ENCODE data around the gene IL10RB.

Gene IL10RB

DNA sequence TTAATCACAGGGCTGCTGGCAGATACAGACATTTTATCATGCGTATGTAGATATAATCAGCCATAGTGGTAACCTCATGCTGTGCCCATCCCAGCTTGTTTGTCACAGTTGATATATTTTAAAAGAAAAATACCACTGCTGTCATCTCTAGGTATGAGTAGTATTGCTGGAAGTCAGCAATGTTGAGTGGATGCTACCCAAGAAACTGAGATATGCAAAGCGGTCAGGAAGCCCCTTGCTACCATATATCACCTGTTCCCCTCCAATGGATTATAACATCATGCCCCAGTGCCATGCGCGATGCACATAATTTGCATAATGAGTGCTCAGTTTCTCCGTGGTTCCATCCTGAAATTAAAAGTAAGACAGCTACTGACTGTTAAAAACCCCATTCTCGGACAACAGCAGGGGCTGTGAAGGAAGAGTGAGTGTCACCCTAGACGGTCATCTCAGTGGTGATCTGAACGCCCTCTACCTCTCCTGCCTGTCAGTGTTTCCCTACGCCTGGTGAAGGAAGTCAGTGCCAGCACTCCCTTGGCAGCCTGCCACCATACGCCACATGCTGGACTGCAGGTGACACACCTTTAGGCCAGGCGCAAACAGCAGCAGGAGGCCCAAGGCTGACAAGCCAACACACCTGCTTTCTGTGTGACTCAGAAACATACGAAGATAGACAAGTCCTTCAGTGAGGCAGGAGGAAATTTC is 2.7 kb downstream of the IL10RB start:
- peak; percentile 41 for DNase-seq

DNA sequence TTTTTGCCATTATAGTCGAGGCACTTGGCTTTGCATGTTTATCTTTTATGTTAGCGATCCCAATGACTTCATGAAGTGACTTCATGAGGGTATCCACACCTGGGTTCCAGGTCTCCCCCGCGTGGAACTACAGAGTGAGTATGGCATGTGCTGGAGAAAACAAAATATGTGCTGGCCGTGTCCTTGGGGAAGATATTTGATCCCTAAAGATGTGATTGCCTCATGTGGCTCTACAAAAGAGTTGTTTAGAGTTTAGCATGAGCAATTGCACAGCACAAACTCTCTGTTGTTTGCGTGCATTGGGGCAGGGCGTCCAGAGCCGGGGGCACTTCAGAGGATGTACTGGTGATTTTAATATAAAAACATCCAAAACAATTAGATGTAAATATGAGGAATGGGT is 4.8 kb downstream of the IL10RB start:
- no peak for DNase-seq

DNA sequence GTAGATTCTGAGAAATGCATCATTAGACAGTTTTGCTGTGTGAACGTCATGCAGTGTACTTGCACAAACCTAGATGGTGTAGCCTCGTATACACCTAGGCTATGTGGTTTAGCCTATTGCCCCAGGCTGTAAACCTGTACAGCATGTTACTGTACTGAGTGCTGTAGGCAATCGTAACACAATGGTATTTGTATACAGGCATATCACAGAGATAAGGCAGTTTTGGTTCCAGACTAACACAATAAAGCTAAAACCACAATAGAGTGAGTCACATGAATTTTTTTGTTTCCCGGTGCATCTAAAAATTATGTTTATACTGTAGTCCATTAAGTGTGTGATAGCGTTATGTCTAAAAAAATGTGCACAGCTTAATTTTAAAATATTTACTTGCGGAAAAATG is 6.9 kb downstream of the IL10RB start:
- DNase-seq = no peak

DNA sequence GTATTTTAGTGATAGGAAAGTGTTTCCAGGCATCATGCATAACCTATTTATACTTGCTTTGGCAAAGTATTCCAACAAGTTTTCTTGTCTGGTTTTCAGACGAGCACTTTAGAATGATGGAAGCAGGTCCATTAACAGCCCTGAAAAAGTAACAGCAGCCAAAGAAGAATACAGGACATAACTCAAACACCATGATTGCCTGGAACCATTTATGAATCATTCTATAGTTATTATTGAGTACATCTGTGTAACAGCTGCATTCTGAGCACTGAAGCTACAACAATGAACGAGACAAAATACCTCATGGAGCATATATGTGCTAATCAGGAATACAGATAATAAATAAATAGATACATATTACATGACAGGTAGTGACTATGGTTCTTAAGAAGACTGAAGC is 12.6 kb downstream of the IL10RB start:
- DNase-seq = no peak

DNA sequence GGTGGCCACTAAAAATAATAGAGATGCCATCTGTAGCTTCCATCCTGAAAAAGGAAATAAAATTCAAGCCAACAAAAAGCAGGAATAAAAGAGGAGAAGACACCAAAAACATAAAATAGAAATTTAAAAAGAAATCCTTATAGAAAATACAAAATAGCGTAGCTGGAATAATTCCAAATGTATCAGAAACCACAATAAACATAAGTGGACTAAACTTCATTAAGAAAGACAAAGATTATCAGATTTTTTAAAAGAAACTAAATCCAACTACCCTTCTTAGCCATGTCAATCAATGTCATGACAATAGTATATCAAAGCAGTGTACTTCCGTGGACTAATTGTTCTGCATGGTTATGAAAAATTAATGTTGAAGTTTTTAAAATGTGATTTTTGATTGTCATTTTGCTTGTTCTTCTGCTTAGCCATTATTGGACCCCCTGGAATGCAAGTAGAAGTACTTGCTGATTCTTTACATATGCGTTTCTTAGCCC is 13.2 kb downstream of the IL10RB start:
- DNase-seq = no peak

DNA sequence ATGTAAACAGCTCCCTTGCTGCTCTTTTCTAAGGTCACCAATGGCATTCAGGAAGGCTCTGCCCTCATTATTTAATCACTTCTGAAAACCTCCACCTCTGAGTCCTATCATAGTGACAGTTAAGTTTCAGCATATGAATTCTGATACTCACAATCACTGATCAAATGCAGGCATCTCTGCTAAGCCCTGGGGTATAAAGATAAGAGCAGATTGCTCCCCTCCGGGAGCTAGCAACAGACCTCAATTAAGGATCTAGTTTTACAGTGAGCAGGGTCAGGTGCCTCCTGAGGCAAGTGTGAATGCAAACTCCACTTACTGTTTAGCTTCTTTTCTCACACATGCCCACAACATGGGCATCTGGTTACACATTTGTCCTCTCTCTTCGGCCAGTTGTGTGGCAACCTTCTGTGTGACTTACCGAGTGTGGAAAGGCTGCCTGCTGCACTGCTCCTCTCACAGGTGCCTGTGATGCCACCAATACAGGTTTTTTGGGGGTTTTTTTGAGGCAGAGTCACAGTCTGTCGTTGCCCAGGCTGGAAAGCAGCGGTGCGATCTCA is 15.0 kb downstream of the IL10RB start:
- DNase-seq = no peak

DNA sequence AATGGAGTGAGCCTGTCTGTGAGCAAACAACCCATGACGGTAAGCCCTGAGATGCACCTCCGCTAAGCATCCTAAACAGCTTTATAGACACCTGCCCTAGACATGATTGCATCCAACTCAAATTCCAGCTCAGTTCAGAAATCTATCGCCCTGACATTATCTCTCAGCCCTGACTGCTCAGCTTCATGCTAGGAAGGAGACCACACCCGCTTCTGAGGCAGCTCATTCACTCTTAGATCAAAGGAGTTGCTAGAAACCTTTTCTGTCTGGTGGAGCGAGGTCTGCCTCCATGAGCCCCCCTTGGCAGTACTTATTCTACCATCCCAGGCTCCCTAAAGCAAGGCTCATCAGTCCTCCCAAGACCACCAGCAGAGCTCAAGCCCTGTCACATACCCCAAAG is 17.0 kb downstream of the IL10RB start:
- DNase-seq = no peak

DNA sequence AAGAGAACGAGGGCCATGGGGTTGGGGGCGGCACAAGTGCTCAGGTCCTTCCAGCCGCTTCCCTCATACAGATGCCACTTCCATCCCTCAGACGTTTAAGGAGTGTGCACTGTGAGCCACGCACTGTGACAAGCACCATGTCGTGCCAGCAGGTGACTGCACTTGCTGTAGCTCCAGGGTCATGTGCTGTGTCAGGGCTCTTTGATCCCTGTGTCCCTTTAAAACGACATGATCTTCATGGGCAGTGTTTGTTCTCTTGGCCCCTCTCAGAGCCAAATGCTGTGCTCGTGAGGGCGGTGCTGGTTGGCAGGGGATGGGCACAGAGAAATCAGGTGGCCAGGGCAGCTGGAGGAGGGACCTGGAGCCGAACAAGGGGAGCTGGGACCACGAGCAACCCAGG is 19.9 kb downstream of the IL10RB start:
- DNase-seq = no peak

DNA sequence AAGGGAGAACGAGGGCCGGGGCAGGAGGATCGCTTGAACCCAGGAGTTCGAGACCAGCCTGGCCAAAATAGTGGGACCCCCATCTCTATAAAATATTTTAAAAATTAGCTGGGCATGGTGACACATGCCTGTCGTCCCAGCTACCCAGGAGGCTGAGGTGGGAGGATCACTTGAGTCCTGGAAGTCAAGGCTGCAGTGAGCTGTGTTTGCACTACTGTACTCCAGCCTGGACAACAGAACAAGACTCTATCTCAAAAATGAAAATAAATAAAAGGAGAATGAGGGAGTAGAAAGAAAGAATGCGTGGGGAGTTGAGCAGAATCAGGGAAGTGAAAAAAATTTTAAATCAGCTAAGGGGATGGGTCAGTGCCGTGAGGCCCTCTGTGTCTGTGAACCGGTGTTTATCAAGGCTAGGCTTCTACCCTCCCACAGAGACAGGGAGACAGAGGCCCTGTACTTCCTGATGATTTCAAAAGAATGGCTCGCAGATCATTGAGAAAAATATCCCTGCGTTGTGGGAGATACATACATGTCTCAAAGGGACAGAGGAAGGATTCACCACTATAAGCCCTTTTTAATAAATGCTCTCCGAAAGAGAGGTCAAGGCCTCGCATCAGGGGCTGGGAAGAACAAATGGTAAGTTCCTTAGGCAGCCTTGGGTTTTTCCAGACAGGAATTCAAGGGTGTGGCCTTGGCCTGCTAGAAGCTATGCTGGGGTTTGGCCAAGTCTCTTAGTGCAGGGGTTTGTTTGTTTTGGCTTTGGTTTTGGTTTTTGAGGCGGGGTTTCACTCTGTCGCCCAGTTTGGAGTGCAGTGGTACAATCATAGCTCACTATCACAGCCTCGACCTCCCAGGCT is 20.7 kb downstream of the IL10RB start:
- DNase-seq = no peak

DNA sequence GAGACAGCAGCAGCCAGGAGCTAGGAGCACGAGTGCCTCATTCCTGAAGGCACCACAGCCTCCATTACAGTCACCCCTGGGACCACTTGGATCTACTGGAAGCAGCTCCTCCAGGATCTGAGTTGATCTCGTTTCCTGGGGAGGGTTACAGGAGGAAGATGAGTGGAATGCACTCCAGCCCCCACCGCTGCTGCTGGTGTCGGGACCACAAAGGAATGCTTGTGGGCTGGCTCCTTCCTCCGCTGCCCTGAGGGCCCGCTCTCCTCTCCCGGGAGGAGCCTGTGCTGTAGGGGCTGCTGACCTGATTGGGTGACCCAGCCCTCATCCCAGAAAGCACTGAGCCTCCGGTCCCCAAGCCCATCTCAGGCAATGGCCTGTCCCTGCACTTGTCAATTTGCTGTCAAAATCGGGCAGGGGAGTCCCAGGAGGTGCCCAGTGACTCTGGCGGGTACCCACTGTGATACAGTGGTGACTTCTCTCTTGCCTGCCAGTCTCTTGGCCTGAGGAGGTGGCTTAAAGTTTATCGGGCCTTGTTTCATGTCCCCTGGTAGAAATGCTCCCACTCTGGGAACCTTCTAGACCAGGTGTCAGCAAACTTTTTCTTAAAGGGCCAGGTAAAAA is 23.1 kb downstream of the IL10RB start:
- DNase-seq = no peak

DNA sequence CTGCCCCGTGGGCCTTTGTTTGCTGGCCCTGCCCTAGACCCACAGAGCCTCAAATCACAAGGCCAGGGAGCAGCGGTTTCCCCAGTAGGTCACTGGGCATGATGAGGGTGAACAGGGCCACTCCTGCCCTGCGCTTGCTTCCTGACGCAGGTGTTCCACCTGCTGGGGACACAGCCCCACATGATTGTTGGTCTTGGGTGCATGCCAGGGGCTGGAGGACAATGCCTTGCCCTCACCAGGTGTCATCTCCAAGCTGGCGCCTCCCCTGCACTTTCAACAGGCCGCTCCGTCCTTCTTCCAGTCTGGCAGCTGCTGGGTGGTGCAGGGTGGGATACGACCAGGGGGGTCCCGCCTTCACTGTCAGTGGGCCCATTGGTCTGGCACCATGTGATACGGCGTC is 24.3 kb downstream of the IL10RB start:
- no peak for DNase-seq

DNA sequence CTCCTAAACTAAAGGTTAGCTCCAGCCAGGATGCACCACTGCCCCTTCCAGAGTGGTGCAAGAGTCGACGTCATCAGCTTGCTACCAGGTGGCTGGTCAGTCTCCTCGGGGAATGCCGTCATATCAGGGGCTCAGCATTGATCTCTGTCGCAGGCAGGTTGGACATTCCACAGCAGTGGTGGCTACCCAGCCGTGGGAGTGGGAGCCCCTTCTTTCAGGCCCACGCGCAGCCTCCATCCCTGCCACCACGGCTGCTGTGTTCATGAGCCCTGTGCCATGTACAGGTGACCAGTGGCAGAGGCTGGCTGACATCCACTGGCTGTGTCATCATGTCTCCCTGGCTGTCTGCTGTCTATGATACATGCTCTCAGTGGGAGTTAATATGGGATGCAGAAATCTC is 25.5 kb downstream of the IL10RB start:
- DNase-seq = no peak

DNA sequence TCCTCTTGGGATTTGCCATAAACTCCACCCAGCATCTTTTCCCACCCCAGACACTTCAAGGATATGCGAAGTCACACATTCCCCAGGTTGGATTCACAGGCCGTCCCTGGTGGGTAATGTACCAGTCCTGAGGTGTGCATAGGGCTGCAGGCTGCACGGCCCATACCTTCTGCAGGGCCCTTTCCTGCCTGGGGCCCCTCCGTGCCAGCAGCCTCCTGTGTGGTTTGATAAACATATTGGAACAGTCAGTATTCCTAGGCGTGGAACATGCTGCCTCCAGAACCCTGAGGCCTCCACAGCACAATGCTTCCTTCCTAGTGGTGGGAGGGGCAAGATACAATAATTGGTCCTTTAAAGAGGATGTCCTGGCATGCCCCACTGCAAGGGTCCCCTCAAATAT is 26.6 kb downstream of the IL10RB start:
- no peak for DNase-seq

DNA sequence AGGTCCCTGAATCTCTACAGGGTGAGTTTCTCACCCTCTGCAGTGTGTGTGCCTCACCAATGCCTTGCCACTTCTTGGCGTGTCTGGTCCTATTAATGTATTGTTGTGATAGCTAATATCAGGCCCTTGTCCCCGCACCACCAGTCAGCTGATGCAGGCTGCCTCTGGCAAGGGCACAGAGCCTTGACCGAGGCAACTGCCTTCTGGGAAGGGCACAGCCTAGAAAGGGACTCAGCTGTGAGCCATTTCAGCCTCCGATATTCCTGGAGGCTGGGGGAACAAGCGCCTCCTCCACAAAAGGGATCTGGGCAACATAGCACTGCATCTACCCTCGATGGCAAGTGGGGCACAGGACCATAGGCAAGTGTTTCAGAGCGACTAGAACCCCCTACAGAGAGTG is 27.0 kb downstream of the IL10RB start:
- no peak for DNase-seq

DNA sequence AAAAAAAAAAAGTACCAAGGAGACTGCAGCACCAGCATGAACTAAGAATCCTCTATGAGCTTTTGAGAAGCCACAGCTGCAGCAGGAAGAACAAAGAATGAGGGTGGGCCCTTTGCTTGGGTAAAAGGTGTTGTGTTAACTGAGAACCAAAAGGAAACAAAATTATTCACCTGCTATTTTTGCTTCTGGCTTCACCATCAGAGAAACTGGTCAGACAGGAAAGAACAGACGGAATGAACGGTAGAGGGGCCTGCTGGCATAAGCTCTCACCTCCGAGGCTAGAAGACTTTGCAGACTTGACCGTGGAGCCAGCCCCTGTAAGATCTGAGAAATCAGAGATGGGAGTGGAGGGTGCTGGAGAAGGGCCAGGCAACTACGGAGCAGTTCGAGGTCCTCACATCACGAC is 27.6 kb downstream of the IL10RB start:
- no peak for DNase-seq

DNA sequence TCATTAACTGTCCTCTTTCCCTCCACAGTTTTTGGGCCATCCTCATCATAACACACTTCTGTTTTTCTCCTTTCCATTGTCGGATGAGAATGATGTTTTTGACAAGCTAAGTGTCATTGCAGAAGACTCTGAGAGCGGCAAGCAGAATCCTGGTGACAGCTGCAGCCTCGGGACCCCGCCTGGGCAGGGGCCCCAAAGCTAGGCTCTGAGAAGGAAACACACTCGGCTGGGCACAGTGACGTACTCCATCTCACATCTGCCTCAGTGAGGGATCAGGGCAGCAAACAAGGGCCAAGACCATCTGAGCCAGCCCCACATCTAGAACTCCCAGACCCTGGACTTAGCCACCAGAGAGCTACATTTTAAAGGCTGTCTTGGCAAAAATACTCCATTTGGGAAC is 30.0 kb downstream of the IL10RB start:
- no peak for DNase-seq

DNA sequence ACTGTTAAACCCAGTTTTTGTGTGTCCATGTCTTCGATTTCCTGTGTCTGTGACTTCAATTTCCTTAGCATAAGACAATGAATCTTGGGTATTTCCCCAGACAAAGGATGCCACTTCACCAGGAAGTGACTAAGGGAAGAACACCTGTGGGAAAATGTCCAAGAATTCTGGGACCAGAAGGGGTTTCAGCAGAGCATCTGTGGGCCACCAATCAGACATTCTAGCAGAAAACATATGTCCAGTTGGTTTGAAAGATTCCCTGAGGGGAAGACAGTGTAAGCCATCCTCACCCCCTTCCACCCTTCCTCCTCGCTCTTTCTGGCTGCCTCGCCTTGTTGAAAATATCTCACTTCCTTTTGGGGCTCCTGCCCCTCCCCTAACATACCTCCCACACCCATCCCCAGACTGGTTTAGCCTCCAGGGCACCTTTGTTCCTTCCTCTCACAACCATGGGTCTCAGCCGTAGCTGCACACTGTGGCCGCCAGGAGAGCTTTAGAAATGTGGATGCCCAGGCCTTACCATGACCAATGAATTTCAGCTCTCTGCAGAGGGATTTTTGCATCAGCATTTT is 33.1 kb downstream of the IL10RB start:
- DNase-seq = peak; percentile 23

DNA sequence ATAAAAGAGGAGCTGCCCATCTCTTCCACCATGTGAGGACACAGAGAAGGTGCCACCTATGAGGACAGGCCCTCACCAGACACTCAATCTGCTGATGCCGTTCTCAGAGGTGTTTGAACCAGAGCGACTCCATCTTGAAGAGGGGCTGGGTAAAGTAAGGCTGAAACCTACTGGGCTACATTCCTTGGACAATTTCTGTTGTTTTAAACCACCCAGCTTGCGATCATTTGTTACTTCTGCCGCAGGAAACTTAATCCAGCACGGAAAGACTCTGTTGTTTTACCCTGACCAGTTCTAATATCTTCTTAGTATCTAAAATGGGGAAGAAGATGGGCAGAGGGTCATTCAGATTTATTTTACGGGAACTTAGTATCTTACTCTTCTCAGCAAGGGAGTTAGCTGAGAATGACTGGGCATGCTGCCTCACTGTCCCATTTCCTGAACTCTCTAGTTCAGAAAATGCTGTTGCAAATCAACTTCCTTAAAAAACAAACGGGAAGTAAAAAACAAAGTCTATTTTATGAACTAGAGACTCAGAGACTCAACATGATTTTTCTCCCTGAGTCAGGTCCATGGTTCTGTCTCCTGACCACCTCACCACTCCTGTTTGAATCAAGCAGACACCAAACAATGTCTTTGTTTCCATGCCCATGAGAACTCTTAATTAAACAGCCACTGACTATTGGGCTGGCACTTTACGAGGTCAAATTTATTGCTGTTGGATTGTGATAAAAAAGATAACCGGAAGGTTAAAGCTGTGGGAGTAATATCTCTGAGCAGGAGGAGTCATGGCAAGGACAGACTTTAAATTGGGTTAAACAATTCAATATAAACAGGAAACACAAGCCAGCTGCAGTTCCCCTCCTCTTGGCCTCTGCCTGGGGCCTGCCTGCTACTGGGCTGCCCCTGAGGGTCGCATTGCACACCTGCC is 34.8 kb downstream of the IL10RB start:
- DNase-seq = no peak

DNA sequence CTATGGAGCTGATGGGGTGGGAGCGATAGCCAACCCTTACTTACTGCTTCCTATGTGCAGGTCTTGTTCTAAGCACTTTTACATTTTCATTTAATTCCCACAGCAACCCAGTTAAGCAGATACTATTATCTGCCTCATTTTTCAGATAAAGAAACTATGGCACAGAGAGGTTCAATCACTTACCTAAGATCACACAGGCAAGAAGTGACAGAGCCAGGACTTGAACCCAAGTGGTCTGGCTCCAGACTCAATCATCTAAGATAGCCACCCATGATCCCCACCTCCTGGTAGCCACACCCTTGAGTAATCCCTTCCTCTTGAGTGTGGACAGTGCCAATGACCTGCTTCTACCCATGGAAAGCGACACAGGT is 35.5 kb downstream of the IL10RB start:
- DNase-seq = no peak

DNA sequence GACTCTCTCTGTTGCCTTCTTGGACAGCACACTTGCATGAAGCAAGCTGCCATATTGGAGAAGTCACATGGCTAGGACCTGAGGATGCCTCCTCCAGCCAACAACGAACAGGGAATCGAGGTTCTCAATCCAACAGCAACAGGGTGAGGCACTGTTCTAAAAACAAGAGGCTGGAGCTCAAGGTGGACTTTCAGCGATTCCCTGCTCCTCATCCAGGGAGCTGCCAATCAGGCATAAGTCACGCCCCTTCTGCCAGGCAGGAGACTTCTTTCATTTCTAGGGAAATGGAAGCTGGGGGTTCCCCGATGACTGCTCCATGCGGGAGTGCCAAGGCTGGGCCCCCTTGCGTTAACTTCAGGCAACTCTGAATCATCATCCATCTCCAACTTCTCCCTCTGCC is 35.9 kb downstream of the IL10RB start:
- DNase-seq = no peak

DNA sequence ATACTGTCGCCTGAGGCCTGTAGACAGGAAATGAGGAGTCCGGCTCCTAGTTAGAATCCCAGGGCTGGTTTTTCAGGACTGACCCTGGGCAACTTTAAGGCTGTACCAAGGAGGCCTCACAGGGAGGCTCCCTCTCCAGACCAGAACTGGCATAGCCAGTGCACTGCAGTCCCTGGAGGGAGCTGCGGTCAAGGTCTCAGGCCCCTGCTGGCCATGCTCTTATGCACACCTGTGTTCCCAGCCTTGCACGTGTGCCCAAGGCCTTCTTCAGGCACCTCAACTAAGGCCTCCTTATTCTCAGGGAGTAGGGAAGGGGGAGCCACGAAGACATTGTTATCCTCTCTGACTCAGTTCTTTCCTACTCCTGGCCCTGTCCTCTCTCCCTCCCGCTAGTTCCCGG is 36.6 kb downstream of the IL10RB start:
- no peak for DNase-seq

DNA sequence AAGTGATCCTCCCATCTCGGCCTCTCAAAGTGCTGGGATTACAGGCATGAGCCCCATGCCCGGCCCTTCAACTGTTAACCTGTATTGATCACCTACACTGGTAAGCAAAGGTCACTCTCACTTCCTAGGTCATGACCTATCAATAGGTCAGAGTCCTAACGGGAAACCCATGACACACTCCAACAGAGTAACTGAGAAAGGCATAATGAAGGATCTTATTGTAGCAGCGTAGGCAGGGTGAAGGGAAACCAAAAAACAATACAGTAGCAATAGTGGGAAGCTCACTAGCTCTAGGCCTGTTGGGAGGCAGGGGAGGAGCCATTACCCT is 39.1 kb downstream of the IL10RB start:
- no peak for DNase-seq
